Pericardium fibroblast (primary cell): ENCODE results near the gene GOLGA6L22. TPM values are rescaled to one million over a fixed set of nuclear protein-coding genes. Genes with fewer than 3 reads are reported as not detected.

Experiments
- total RNA-seq: library from RNA; depleted of rRNA; stranded (reverse); fragments of >200 nt; gene quantifications from 2 replicates; pipeline ENCODE4 v1.2.3, GENCODE V29; 2015

Gene GOLGA6L22, protein sequence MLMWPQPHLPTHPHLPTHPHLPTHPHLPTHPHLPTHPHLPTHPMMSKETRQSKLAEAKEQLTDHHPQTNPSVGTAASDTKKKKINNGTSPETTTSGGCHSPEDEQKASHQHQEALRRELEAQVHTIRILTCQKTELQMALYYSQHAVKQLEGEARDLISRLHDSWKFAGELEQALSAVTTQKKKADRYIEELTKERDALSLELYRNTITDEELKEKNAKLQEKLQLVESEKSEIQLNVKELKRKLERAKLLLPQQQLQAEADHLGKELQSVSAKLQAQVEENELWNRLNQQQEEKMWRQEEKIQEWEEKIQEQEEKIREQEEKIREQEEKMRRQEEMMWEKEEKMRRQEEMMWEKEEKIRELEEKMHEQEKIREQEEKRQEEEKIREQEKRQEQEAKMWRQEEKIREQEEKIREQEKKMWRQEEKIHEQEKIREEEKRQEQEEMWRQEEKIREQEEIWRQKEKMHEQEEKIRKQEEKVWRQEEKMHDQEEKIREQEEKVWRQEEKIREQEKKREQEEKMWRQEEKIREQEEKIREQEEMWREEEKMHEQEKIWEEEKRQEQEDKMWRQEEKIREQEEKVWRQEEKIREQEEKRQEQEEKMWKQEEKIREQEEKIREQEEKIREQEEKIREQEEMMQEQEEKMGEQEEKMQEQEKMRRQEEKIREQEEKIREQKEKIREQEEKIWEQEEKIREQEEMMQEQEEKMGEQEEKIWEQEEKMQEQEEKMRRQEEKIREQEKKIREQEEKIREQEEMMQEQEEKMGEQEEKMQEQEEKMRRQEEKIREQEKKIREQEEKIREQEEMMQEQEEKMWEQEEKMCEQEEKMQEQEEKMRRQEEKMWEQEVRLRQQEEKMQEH
- total RNA-seq = not detected in 2 replicates

GRCh38 chr15:22458603-22459002 lies at the start of gene GOLGA6L22:
Gene GOLGA6L22 (plus strand): TSS chr15:22458903. CDS start chr15:22458994, 91 bp downstream.

